GM12878 (cell line): Measurements from ENCODE around the gene ITGAL.

Source experiments
- CREB1 ChIP-seq: IDR thresholded peaks from 2 replicates; pipeline ENCODE4 v1.6.1; 2012; ENCODE audit warnings: low read depth, mild to moderate bottlenecking, inconsistent platforms
- CTCF ChIP-seq, 3 experiments: IDR thresholded peaks in 2 of 3; conservative IDR thresholded peaks in 1 of 3; 2 replicates each; pipeline ENCODE4 v1.5.1; 2011; ENCODE audit warnings: low read depth in 3 of 3, low read length in 3 of 3, mild to moderate bottlenecking in 3 of 3, control low read depth in 2 of 3, moderate library complexity in 2 of 3, inconsistent platforms in 1 of 3, mixed read lengths in 1 of 3; ENCODE audit not compliant: control insufficient read depth in 2 of 3, insufficient read depth in 1 of 3; ENCODE audit errors: extremely low read depth in 1 of 3
- EED ChIP-seq: sonication (generic); IDR thresholded peaks from 2 replicates; pipeline ENCODE4 v1.6.1; 2016; ENCODE audit warnings: antibody characterized with exemption, low read depth
- EP300 ChIP-seq, 2 experiments: fragments of 150-350 bp in 1 of 2; IDR thresholded peaks; 2 replicates each; pipeline ENCODE4 v1.6.1; 2011 to 2012; ENCODE audit warnings: low read depth in 2 of 2, low read length in 2 of 2, borderline replicate concordance in 1 of 2, improper control_type of control experiment in 1 of 2, inconsistent platforms in 1 of 2; ENCODE audit not compliant: control insufficient read depth in 1 of 2
- MAX ChIP-seq: IDR thresholded peaks from 2 replicates; pipeline ENCODE4 v1.6.1; 2012; ENCODE audit warnings: low read depth, low read length, improper control_type of control experiment
- POLR2AphosphoS2 ChIP-seq: IDR thresholded peaks from 2 replicates; pipeline ENCODE4 v1.6.1; 2011; ENCODE audit warnings: low read depth, mild to moderate bottlenecking, low read length, improper control_type of control experiment, moderate library complexity
- REST ChIP-seq: IDR thresholded peaks from 2 replicates; pipeline ENCODE4 v1.6.1; 2012; ENCODE audit warnings: mild to moderate bottlenecking, low read depth, low read length
- SP1 ChIP-seq: IDR thresholded peaks from one replicate; pipeline ENCODE4 v1.6.1; 2011; ENCODE audit warnings: low read depth, low read length

- no peak for TF ChIP-seq MAX
- TF ChIP-seq CTCF (IDR thresholded peaks at IDR 0.05 in 2 of 3, conservative IDR thresholded peaks at IDR 0.05 in 1 of 3; ENCODE audit: control insufficient read depth in 2 of 3, extremely low read depth in 1 of 3, insufficient read depth in 1 of 3, low read depth in 3 of 3, low read length in 3 of 3): no peak
- no peak for TF ChIP-seq CREB1
- TF ChIP-seq SP1: no peak
- no peak for TF ChIP-seq REST
- no peak for TF ChIP-seq POLR2AphosphoS2
- no peak for TF ChIP-seq EED
- TF ChIP-seq EP300 (IDR thresholded peaks at IDR 0.05; ENCODE audit: borderline replicate concordance in 1 of 2, control insufficient read depth in 1 of 2, low read depth in 2 of 2, low read length in 2 of 2): no peak
Measured at GRCh38 chr16:30535106-30535776, 62.7 kb downstream of the ITGAL start.
